ENCODE measurements around the gene SNTG2. TPM values are rescaled to one million over a fixed set of nuclear protein-coding genes. Genes with fewer than 3 reads are reported as not detected.

The SNTG2 gene
- total RNA-seq, 1 donor from 2014 or later = 2.7 TPM

GRCh38 chr2:1147873-1148612, 197.4 kb downstream of the SNTG2 start:
- no peak for DNase-seq

GRCh38 chr2:1150724-1151511, 200.3 kb downstream of the SNTG2 start:
- DNase-seq = no peak

- no peak for DNase-seq
These were observed 201.7 kb downstream of the SNTG2 start for GRCh38 chr2:1152375-1152774.

GRCh38 chr2:1153920-1154319, 203.3 kb downstream of the SNTG2 start:
- peak; percentile 88 for DNase-seq

DNA sequence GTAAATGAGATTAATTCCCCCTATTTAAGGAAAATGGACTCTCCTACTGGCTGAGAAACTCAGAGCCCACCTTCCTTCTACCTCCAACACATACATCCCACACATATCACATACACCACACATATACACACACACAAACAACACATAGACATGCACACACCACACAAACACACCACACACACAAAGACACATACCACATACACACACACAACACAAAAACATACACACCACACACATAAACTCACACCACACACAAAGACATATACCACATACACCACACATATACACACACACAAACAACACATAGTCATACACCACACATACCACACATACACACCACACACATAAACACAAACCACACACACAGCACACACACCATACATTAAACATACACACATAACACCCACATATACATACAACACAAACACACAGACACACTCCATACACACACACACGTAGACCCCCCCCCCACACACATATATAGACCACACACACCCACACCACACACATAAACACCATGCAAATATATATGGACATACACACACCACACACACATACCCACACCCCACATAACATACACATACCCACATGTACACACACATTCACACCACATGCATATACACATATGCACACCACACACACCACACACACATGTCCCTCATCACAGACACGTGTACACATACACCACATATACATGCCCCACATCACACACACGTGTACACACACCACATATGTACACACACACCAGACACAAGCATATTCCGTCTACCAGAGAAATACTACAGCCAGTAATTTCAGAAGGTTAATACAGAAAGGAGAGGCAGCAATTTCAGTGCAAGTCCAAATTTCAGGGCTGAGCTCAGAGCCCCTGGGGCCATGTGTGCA, 204.3 kb downstream of the SNTG2 start:
- DNase-seq = no peak

GRCh38 chr2:1156059-1156458, 205.4 kb downstream of the SNTG2 start:
- no peak for DNase-seq

DNA sequence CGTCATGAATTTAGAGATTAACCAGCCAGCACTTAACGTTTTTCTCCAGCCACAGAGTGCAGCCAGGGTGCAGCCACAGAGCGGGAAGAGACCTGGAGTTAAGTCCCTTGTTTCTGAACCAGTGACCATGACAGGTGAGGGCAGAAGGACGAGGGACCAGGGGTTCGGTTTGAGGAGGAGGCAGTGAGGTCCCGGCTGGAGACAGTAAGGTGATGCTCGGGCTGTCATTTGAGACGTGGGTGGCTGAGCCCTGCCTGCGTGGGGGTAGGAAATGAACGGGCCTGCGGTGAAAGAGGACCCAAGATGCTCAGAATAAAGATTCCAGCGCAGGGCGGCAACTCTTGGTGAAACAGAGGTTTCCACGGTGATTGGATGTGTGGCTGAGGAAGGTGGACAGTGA, 205.9 kb downstream of the SNTG2 start:
- no peak for DNase-seq

DNA sequence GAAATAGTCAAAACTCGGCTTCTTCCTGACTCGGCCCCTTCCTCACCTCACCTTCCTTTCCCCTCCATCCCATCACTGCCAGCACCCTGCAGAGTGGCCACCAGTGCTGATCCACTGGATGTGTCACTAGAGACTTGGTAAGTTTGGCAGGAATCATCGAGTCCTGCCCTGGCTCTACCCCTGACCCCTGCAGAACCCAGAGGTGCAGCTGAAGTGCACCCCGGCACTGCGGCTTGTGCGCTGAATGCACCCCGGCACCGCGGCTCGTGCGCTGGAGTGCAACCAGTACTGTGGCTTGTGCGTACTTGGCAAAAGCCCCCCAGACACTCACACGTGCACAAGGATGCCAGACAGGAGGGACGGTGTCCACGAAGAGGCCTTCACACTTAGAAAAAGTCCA, 206.5 kb downstream of the SNTG2 start:
- no peak for DNase-seq

DNA sequence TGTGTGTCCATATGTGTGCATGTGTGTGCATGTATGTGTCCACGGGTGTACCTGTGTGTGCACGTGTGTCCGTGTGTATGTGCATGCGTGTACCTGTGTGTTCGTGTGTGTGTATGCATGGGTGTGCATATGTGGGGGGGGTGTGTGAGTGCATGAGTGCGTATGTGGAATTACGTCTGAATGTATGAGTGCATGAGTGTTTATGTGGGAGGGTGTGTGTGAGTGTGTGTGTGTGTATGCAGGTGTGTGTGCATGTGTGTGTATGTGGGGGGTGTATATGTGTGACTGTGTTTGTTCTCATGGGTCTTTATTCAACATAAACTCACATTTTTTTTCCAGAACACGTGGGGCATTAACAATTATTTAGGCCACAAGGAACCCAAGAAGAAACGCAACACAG, 208.4 kb downstream of the SNTG2 start:
- no peak for DNase-seq

- no peak for DNase-seq
These were observed 211.6 kb downstream of the SNTG2 start for GRCh38 chr2:1162246-1162645.

DNA sequence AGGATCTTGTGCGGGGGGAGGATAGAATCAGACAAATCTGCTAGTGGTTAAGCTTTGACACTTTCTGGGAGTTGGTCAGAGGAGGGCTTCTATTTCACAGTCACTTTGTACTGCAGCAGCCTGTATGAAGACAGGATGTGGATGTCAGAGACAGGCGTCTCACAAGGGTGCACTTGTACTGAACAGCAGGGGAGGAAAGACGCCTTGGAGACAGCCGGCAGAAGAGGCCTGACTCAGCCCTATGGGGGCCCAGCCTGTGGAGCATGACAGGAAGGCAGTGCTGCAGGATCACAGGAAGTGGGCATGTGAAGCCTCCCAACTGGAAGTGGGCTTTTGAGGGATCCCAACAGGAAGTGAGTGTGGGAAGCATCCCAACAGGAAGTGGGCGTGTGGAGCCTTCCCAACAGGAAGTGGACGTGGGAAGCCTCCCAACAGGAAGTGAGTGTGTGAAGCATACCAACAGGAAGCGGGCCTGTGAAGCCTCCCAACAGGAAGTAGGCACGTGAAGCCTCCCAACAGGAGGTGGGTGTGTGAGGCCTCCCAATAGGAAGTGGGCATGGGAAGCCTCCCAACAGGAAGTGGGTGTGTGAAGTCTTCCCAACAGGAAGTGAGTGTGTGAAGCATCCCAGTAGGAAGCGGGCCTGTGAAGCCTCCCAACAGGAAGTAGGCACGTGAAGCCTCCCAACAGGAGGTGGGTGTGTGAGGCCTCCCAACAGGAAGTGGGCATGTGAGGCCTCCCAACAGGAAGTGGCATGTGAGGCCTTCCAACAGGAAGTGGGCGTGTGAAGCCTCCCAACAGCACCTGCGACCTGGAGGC, 212.3 kb downstream of the SNTG2 start:
- DNase-seq = peak; percentile 36

GRCh38 chr2:1166976-1167375, 216.3 kb downstream of the SNTG2 start:
- DNase-seq = no peak

- no peak for DNase-seq
These were observed 218.2 kb downstream of the SNTG2 start for GRCh38 chr2:1168846-1169245.

DNA sequence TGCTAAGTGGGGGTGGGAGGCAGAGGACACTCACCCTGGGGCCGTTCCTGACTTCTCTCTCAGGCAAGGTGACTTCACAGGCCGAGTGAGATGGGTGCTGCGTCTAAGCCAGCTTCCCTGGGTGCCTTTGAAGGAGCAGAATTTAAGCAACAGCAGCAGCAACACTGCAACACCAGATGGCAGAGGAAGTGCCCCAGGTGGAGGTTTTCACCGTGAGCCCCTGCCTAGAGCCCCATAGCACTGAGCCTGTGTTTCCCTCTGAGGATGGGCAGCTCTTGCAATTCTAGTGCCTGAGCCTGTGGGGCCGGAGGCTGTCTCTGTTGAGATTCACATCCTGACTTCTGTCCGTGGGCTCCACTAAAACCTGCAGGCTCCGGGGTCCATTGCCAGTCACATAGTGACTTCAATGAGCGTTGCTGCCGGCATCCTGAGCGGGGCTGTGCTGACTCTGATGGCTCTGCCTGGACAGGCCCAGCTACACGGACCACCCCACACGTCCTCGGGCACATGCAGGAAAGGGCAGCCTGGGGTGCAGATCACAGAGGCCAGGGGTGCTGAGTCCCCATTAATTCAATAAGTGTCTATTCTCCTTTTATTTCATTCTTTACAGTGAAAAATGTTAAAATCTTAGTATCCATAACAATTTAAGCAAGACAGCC, 218.8 kb downstream of the SNTG2 start:
- no peak for DNase-seq

- DNase-seq = no peak
These were observed 219.6 kb downstream of the SNTG2 start for GRCh38 chr2:1170241-1170640.

DNA sequence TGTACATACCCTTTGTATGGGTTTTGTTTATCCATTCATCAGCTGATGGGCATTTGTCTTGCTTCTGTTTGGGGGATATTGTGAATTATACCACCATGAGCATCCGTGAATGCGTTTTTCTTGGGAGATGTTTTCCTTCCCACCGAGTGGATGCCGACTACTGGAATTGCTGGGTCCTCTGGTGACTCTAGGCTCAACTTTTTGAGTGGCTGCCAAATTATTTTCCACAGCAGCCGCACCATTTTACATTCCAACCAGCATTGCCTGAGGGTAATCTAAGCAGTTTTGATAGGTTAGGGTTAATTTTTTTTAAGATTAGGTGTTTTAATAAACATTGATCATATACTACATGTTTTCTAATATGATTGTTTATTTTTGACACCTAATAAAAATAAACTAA, 220.1 kb downstream of the SNTG2 start:
- no peak for DNase-seq

- DNase-seq = no peak
These were observed 222.9 kb downstream of the SNTG2 start for GRCh38 chr2:1173528-1173927.

- no peak for DNase-seq
These were observed 231.2 kb downstream of the SNTG2 start for GRCh38 chr2:1181893-1182292.

DNA sequence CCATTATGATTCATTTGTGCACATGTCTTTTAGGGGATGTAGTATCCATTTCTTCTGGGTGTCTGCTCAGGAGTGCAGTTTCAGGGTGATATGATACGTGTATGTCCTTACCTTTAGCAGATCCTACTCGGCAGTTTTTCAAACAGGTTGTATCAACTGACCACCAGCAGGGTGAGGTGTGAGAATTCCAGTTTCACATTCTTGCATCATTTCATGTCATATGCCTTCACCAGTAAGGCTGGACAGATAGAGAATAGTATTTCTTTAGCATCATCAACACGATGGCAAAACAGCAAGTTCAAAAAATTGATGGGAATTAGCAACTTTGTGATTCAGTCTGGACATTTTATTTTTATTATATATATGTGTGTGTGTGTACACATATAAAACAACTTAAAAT, 232.7 kb downstream of the SNTG2 start:
- no peak for DNase-seq

GRCh38 chr2:1186421-1186820, 235.8 kb downstream of the SNTG2 start:
- no peak for DNase-seq

DNA sequence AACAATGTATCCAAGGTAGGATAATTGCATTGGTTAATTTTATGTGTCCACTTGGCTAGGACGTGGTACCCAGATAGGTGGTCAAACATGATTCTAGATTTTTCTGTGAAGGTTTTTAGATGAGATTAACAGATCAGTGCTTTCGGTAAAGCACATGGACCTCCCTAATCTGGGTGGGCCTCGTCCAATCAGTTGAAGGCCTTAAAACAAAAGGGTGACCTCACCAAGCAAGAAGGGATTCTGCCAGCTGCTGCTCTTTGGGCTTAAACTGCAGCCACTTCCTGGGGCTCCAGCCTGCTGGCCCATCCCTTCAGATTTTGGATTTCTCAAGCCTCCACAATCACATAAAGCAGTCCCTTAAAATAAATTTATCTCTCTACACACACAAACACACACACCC, 236.5 kb downstream of the SNTG2 start:
- no peak for DNase-seq
